ENCODE measurements around the gene ZNF83.
"Not testable (repeated sequence)": the region's sequence is repeated elsewhere in the genome, so short reads cannot be mapped to it uniquely, and the experiment has no call there.

Gene ZNF83

DNA sequence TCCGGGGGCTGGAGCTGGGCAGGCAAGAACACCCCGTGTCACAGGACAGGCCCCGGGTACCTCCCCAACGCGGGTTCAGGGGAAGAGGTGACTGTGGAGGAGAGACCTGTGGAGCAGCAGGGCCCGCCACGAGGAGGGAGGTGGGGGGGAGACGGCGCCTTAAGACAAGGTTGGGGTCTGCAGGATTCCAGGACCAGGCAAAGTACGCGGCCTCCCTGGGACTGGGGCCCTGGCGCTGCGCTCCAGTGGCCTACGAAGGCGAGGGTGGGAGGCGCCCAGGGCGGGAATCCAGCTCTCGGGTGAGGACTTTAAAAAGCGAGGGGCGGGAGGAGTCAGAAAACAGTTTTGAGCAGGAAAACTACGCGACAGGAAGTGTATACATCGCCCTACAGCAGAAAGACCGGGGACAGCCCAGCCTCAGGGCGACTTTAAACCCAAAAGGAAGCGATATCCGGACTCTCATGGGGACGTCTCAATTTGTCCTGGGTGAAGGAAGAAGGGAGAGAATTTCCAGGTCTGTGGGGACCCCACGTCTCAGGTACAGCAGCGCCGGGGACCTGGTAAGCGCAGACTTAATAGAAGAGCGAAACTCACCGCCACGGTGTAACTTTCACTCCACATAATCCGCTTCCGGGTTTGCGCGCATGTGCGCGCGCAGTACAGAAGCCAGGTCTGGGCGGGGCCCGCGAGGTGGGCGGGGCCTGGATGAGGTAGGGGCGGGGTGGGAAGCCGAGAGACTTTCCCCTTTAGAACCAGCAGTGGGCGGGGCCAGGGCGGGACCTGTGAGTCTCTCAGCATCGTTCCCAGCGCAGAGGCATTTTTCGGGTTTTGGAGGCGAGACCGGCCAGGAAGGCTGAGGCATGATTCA, at the start of gene ZNF83:
Gene ZNF83, minus strand, starts transcription at position 638 of the 868 bp plus-strand sequence.
- DNase-seq, result peak; percentile 97

DNA sequence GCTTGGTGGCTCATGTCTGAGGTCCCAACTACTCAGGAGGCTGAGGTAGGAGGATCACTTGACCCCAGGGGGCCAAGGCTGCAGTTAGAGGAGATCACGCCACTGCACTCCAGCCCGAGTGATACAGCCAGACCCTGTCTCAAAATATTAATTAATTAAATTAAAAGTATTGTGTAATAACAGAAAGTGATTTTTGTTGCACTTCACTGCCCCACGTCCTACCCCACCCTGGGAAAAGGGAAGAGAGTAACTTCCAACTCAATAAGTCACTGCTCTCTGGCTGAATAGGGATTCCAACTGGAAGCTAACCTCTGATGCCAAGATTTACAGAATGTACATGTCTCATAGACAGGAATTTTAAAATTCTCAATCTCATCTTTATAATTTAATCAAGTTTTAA, 49.5 kb upstream of the ZNF83 start:
- no peak for DNase-seq

GRCh38 chr19:52685811-52686210, 47.7 kb upstream of the ZNF83 start:
- no peak for DNase-seq

GRCh38 chr19:52681216-52681615, 43.1 kb upstream of the ZNF83 start:
- not testable (repeated sequence) for DNase-seq

GRCh38 chr19:52679598-52679997, 41.4 kb upstream of the ZNF83 start:
- no peak for DNase-seq

GRCh38 chr19:52675239-52675638, 37.1 kb upstream of the ZNF83 start:
- not testable (repeated sequence) for DNase-seq

GRCh38 chr19:52673014-52673413, 34.9 kb upstream of the ZNF83 start:
- no peak for DNase-seq

DNA sequence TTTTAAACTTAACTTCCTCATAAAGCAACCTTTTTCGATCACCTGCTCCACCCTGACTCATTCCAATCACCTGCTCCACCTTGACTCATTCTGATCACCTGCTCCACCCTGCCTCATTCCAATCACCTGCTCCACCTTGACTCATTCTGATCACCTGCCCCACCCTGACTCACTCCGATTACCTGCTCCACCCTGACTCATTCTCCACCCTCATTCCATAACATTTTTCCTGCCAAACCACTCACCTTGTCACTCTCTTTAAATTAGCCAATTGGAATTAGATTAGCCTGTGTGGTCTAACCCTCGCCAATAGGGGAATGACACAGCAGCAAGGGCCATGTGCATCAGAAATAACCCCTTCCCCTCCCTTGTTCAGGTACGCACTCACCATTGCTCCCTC, 31.9 kb upstream of the ZNF83 start:
- no peak for DNase-seq

DNA sequence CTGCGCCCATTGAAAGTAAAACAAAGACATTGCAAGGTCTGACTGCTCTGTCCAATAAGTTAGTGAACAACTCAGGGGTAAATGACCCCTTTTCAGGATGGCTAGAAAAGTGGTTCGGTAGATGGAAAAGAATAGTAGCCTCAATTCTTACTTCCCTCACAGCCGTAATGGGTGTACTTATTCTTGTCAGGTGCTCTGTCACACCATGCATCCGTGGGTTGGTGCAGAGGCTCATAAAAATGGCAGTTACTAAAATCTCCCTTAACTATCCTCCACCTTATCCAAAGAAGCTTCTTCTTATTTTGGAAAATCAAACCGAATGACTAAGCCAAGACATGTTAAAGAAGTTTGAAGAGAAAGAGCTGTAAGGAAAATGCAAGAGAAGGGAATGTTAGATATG, 31.4 kb upstream of the ZNF83 start:
- DNase-seq, result no peak

DNA sequence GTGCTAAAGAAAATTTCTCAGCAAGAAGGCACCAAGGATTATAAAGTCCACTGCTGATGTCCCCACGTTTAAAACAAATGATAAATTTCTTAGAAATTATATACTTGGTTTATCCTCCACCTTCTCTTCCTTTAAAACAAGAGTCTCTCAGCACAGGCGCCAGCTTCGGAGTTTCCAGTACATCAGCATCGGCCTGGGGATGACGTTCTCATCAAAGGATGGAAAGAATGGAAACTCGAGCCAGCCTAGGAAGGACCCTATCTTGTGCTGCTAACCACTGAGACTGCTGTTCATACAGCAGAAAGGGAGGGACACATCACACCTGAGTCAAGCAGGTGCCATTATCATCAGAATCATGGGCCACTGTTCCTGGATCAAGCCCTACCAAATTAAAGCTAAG, 29.8 kb upstream of the ZNF83 start:
- DNase-seq, result no peak

GRCh38 chr19:52666506-52666905, 28.4 kb upstream of the ZNF83 start:
- DNase-seq, result no peak

- DNase-seq, result no peak
Measured at GRCh38 chr19:52665529-52665928, 27.4 kb upstream of the ZNF83 start.

DNA sequence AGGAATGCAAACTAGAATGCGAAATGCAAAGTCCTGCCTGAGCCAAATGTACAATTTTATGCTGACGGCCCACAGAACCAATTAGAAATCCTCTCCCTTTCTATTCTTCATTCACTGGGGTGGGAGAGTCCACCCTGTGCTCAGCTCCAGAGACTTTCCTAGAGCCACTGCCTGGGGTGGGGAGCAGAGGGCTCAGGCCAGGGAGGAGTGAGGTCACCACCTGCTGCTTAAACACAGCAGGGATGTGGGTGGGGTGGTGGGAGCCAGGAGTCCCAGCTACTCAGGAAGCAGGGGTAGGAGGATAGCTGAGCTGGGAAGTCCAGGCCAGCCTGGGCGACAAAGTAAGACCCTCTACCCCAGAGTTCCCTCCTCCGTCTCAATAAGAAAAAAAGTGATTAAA, 26.9 kb upstream of the ZNF83 start:
- DNase-seq, result no peak

GRCh38 chr19:52664461-52664860, 26.3 kb upstream of the ZNF83 start:
- DNase-seq, result no peak

- DNase-seq, result no peak
Measured at GRCh38 chr19:52662631-52663030, 24.5 kb upstream of the ZNF83 start.

- no peak for DNase-seq
Measured at GRCh38 chr19:52660981-52661380, 22.8 kb upstream of the ZNF83 start.

GRCh38 chr19:52659013-52659412, 20.9 kb upstream of the ZNF83 start:
- DNase-seq, result no peak

DNA sequence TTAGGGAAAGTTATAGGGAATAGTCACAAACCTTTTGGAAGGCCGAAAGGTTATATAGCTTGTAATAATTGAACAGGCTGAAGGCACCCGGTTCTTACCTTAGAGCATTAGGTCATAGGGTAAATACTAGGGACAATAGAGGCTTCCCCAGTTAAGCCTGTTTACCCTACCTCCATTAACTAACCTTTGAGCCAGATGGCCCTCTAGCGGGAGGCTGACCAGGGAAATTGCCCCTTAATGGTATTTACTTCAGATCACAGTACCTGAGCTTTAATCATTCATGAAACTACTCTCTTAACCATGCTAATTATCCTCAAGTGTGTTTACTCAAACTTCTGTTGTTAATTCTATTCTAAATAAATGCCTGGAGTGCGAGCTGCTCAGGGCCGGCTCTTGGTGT, 20.4 kb upstream of the ZNF83 start:
- DNase-seq, result no peak

DNA sequence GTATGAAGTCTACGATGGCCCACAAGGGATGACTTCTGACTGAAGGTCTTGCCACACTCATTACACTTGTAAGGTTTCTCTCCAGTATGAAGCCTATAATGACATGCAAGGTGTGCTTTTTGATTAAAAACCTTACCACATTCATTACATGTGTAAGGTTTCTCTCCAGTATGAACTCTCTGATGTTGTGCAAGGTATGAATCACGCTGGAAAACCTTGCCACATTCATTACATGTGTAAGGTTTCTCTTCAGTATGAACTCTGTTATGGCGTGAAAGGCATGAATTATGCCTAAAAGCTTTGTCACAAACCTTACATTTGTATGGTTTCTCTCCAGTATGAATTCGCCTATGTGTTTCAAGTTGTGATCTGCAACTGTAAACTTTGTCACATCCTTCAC, 15.0 kb upstream of the ZNF83 start:
- DNase-seq, result no peak

- no peak for DNase-seq
Measured at GRCh38 chr19:52651956-52652355, 13.8 kb upstream of the ZNF83 start.

DNA sequence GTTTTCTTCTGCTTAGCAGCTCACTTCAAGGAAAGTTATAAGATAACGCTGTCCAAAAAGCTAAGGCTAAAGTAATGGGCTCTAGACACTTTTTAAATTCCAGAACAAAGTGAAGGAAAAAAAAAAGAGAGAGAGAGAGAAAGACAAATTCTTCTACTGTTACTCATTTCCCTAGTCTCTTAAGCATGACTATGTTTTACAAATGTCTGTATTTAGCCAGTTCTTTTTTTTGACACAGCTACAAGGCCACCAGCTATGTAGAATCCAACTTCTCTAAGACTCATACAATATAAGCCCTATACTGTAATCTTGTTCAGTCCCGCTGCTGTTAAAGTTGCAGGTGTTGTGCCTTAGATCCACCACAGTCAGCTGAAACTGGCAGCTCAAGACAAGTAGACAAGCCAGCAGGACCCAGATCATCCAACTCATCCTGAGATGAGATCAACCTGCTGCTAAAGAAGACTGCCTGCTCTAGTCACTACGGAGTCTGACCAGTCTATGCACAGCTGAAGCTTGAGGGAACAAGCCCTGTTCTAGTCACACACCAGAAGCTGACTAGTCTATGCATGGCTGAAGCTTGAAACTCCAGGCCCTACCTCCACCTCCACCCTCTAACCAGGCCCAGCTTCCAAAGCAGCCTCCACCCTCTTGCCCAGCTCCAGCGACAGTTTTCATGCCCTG, 10.3 kb upstream of the ZNF83 start:
- no peak for DNase-seq

GRCh38 chr19:52646571-52647217, 8.5 kb upstream of the ZNF83 start:
- no peak for DNase-seq

GRCh38 chr19:52640916-52641315, 2.8 kb upstream of the ZNF83 start:
- no peak for DNase-seq

DNA sequence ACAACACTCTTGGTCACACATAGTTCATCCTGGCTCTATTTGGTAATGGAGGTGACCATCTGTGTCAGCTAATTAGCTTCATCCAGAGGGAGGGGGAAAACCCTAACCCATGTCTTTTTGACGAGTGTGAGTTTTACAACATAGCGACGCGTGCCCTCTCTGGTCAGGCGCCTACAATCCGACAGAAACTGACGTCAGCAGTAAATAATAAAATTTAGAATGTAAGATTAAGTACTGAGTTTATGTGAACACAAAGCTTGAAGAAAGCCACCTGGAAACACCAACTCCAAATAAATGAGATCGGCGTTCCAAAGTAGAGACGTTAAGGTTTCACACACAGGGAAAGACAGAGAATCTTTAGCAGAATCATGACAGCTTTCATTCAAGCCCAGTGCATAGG, 1.8 kb upstream of the ZNF83 start:
- DNase-seq, result no peak

All from CD4-positive, alpha-beta T cell treated with Interleukin-17A for 1 hour (primary cell).